Measurements from ENCODE around the gene SYCP3.

DNA sequence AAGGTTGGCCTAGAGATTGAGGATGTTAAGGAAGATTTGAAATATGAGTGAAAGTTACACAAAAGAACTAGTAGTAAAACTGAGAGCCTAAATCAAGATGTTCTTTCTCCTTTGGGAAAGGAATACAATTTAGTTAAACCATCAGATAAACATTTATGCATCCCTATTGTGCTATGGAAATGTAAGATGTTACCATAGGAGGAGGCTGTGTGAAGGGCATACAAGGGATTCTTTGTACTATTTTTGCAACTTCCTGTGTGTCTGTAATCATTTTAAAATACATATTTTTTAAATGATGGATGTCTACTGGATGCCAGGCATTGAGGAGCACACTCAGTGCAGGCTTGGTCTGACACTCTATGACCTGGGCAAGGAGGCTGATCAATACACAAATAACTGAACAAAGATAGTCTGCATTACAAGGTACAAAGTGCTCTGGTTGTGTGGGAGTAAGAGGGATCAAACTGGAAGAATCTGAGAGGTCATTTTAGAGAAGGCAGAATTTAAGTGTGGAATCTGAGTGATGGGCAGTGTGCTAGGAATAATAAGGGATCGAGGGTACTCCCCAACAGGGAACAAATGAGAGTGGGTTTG, 47.7 kb downstream of the SYCP3 start:
- no peak for TF ChIP-seq POLR2A (IDR thresholded peaks at IDR 0.05)
- TF ChIP-seq, protein P1, sequence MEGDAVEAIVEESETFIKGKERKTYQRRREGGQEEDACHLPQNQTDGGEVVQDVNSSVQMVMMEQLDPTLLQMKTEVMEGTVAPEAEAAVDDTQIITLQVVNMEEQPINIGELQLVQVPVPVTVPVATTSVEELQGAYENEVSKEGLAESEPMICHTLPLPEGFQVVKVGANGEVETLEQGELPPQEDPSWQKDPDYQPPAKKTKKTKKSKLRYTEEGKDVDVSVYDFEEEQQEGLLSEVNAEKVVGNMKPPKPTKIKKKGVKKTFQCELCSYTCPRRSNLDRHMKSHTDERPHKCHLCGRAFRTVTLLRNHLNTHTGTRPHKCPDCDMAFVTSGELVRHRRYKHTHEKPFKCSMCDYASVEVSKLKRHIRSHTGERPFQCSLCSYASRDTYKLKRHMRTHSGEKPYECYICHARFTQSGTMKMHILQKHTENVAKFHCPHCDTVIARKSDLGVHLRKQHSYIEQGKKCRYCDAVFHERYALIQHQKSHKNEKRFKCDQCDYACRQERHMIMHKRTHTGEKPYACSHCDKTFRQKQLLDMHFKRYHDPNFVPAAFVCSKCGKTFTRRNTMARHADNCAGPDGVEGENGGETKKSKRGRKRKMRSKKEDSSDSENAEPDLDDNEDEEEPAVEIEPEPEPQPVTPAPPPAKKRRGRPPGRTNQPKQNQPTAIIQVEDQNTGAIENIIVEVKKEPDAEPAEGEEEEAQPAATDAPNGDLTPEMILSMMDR (IDR thresholded peaks at IDR 0.05): no peak

All from suprapubic skin (tissue), 3 donors.